ENCODE results near the gene ST3GAL5.

The ST3GAL5 gene

DNA sequence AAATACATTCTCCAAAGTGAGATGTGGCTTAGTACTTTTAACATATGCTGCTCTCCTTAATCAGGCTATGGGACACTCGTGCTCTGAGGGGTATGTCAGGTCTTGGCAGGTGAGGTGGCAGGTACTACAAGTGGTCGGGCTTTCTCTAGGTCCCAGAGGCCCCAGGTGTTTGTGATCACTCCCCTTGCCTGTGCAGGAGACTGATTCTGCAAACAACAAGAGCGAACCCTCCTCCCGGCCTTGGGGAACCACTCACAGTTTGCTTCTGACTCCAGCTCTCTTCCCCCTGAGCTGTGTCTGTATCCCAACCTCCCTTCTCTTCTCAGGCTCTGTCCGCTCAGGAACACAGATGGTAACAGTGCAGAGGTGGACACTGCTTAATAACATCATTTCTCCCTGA lies 86.9 kb downstream of the ST3GAL5 start:
- DNase-seq, result no peak

DNA sequence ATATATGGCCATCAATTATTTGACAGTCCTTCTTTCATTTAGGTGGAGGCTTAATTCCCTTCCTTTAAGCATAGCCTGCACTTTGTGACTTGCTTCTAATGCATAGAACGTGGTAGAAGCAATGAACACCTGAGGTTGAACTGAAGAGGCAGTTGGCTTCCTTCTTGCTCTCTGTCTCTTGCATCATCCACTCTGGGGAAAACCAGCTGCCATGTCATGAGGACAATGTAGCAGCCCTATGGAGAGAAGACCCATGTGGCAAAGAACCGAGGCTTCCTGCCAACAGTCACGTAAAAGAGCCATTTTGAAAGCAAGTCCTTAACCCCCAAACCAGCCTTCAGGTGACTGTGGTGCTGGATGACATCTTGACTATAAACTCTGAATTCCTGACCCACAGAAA lies 88.2 kb downstream of the ST3GAL5 start:
- DNase-seq, result no peak

DNA sequence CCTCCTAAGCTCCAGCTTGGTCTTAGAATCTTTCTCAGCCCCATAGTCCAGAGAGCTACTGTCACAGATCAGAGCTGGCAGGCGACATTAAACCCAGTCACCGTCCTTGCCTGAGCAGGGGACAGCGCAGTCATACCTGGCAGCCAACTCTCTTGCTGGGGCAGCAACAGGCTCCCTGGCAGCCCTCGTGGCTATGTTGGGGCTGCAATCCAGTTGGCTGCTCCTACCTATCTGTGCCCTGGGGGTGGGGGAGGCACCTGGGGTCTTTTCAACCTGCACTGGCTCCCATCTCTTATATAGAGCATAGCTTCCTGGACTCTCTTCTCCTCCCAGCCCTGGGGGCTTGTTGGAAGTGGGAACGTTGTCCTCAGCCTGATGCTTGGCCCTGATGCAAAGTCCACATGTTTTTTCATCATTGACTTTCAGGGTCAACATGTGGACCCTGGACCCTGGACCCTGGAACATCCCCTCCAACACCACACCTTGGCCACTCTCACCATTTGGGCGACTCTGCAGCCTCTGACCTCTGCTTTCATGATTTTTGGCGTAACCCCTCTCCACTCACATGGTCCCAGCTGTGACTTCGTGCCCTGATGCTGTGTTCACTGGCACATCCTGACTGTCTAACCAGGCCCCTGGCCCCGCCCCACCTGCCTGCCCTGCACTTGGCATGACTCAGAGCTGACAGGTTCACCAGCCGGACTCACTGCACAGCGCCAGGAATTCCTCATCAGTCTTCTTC lies 89.4 kb downstream of the ST3GAL5 start:
- DNase-seq, result peak; percentile 24

DNA sequence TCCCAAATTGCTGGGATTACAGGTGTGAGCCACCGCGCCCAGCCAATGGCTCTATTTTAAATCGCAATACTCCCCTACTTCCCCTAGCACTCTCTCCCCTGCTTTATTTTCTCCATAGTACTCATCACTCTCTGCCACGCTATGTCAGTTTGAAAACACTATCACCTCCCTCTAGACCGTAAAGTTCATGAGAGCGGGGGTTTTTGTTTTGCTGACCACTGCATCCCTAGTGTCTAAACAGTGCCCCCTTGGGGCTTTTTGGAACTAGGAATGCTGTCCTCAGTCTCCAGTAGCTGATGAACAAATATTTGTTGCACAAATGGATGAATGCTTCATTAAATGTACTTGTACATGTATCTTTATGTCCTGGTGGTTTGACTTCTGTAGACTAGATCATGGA lies 90.9 kb downstream of the ST3GAL5 start:
- DNase-seq, result peak; percentile 27

DNA sequence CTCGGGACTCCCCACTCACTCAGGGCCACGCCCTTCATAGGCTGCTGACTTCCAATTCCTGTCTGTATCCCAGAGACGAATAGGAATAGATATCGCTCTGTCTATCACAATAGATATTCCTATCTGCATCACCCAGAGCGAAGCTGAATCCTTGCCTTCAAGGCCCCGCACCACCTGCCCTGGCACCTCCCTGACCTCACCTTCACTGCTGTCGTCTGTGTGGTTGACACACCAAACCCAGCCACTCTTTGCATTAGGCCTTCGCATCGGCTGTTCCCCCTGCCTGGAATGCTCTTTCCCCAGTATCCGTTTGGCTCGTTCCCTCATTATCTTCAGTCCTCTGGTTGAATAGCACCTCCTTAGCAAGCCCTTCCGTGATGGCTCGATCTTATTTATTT lies 91.5 kb downstream of the ST3GAL5 start:
- peak; percentile 23 for DNase-seq

DNA sequence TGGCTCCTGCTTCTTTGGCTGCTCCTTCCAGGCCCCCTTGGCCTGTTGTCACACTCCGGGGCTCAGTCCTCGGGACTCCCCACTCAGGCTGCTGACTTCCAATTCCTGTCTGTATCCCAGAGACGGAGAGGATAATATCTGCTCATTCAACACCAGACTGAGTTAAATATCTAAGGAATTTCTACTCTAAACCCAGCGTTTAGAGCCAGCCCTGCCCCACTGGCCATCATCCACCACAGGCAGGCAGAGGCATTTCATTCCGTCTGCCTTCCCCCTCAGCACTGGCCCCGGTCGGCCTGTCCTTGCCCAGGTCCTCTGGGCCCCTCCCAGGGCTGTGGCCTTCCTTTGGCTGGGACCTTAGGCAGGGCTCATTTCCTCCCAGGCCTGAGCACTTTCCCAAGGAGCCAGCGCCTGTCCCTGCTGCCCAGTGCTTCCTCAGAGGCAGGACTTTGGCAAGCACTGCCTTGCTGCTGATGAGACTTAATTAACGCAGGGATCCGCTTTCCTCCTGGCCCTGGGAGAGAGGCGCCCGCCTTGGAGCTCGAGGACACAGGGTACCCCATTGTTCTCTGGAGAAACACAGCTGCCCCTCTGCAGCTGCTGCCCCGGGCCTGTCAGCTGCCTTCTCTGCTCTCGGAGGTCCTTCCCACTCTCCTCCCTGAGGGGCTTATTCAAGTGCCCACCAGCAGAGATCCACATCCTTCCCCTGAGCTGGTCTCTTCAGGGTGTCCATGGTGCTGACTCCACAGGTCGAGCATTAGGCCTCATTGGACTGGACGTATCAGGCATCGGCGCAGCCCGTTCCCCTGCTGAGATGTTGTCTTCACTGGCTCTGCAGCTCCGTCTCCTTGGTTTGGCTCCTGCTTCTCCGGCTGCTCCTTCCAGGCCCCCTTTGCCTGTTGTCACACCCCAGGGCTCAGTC lies 92.2 kb downstream of the ST3GAL5 start:
- DNase-seq, result peak; percentile 54

DNA sequence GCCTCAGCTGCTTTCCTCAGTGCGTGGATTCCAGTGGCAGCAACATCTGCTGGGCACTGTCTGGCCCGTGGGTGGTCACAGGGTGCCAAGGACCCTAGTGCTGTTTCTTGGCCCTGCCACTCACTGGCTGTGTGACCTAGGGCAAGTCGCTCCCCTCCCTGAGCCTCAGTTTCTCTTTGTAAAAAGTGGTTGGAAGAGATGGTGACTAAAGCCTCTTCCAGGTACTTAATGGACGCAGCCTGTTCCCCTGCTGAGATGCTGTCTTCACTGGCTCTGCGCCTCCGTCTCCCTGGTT lies 92.8 kb downstream of the ST3GAL5 start:
- no peak for DNase-seq

DNA sequence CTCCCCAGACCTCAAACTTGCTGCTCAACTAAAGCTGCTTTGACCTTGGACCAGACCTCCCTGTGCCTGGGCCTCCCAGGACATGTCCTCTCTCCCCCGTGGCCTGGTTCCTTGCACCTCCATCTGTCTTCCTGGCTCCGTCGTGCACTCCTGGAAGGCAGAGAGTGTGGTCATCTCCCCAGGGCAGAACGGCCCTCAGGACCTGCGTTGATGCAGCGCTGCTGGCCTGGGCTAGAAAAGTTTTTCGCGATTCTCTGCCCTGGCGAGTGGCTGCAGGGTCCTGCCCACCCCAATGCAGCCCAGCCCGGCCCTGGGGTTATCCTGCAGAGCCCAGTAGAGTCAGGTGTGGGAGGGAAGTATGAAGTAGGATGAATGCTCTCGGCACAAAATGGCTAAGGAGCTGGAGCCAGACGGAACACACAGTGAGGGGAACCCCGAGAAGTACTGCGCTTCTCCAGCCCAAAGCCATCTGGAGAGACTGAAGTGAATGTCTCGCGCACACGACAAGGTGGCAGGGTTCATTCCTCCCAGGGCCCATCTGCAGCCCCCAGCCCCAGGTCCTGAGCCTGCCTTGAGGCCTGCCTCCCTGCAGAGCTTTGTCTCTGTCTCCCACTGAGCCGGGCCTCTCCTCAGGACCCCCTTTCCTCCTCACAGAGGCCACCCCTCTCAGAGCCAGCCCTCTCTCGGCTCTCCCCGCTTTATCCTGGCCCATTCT lies 93.3 kb downstream of the ST3GAL5 start:
- DNase-seq, result peak; percentile 36

DNA sequence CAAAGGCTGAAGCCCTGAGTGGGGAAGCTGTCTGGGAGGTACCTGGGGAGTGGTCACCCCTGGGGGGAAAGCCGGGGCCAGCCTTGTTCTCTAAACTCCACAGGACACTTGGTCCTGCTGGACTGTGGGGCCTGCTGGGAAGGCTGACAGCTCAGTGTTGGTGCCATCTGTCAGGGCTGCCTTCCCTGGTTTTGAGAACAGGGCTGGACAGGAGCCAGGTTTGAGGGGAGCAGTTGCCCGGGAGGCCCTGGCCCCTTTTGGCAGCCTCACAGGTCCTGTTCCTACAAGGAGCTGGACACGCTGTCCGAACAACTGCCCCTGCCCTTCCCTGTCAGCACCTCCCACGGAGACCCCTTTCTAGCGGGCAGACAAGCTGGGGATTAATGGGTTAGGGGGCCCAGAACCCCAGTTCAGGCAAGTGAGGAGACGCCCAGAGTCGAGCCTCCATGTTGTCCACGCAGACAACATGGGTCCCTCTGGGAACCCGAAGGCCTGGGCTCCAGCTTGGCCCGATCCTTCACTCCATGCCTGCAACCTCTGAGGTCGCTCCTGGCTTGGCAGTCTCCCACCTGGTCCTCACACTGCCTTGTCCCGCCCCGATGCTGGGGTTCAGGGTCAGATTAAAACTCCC lies 94.2 kb downstream of the ST3GAL5 start:
- DNase-seq, result peak; percentile 66

DNA sequence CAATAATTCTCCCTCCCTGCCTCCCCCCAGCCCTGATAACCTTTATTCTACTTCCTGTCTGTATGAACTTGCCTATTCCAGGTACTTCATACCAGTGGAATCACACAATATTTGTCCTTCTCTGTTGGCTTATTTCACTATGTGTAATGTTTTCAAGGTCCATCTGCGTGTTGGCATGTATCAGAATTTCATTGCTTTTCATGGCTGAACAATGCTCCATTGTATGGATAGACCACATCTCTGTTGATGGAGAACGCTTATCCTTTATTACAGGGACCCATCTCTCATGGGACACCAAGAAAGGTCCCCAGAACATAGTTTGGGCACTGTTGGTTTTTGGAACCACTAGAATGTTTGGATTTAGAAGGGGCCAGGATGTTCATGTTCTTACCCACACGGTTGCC lies 94.8 kb downstream of the ST3GAL5 start:
- no peak for DNase-seq

DNA sequence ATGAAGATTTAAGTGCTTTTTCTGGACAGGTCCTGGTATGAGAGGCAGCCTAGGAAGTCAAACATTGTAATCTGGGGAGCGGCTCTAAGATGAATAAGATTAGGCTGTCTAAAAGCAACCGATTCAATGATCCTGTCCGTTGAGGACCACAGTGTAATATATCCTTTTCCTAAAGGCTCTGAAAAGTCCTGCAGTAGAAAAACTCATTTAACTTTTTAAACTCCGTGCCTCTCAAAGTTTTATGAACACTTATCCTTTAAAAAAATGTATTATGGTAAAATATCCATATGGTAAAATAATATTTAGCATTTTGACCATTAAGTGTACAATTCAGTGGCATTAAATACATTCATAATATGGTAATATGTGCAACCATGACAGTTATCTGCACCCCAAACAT lies 95.2 kb downstream of the ST3GAL5 start:
- DNase-seq, result no peak

DNA sequence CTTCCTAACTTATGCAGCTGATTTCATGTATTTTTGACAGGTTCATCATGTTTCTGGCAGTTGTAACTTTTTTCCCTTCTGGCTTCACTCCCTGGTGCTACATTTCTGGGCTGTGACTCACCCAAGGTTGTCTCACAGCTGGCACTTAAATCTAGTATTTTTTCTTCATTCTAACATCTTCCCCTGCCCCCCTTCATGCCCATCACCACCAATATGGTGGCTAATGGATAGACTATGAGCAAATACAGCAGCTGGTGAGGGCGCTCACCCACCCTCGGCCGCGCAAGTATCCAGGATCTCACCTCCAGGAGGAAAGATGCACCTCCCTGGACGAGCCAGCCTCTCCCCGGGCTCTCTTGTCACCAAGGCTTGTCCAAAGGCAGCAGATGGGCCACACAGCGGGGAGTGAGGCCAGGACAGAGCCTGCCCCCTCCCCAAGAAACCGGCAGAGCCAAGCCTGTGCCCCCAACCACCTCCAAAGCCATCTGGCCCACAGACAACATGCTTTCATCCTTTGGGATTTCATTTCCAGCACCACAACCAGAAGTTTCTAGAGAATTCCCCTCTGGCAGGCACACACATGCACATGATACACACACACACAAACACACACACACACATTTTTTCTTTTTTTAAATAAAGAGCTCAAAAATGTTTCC lies 95.9 kb downstream of the ST3GAL5 start:
- DNase-seq, result peak; percentile 45

DNA sequence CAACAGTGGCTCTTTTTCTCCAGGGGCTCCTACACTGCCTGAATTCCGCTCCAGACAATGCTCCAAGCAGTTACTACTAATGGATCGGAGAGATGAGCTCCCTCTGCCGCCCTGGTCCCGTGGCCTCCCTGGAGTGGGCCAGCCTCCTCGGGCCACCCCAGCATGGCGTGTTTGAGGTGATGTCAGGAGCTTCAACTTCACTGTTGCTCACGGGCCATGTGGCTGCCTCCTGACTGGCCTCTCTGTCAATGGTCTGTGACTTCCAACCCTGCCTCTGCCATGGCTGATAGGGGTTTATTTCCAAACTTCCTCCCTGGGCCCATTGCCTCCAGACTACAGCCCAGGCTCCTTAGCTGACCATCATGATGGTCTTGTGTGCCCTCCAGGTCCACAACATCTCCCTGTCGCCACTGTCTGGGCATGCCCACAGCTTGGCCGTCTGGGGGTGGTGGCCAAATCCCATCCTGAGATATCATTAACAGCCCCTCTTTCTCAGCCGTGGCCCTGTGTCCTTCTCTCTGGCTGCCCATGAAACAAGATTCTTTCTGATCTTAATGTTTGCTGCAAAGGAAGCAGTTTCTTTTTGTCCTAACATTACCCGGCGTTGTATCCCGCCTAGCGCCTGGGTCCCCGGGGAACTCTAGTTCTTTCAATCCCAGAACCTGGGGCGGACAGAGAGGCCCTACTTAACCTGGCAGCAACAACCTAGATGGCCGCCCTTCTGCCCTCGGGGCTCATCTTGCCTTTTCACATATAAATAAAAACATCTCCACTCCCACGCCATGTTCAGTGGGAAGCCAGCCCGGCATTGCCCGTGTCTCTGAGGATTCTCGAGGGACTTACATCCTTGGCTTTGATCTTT lies 96.9 kb downstream of the ST3GAL5 start:
- peak; percentile 30 for DNase-seq

DNA sequence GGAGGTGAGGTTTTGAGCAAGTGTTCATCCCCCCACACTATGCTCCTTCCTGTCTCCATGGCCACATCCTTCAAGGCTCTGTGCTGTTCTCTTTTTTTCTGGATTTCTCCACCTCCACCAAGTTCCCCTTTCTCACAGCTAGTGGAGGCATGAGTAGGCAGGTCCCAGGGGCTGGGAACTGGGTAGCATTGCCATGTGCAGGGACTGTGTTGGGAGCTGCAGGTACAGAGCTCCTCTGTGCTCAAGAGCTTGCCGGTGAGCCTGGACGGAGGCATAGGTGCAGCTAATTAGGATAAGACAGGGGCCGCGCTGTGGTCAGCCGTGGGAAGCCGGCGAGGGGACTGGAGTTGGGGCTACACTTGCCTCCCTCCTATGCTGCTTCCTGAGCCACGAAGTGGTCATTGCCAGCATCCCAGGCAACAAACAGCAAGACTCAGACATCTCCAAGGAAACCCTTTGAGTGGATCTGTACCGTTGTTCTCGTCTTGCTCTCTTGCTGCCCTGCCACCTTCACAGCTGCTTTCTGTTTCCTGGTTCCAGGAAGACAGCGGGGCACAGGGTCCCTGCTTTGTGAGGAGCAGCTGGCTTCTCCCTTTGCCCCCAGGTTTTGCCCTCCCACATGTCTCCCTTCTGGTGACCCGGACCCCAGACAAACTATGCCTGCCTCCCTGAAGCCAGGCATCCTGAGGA lies 98.1 kb downstream of the ST3GAL5 start:
- DNase-seq, result peak; percentile 26

DNA sequence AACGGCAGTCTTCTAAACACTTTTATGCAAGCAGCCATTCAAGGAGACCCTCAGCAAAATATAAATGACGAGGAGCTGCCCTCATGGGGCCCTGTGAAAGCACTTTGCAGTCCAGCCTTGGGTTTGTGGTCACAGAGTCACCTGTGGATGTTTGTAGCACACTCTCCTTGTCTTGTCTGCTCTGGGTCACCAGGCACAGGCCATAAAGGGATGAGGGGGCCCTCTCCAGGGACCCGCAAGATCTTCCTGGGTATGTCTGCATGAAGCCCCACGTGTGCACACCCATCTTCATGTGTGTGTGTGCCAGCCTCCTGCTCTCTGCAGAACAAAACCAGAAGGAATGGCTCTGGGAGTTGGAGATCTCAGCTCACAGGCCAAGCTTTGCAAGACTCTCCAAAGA lies 98.8 kb downstream of the ST3GAL5 start:
- DNase-seq, result no peak

DNA sequence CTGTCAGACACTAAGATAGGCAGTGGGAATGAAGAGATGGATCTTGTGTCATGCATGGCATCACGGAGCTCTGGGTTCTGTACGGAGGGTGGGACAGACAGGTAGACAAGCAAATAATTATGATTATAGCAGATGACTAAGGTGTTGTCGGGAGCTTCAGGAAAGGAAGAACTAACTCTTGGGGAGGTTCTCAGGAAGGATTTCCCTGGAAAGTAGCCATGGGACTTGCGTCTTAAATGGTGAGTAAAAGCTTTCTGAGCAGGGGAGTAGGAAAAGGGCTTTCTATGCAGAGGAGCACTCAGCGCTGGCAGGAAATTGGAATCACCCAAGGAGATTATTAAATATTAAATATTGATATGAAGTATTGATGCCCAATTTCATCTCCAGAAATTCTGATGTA lies 99.5 kb downstream of the ST3GAL5 start:
- DNase-seq, result no peak

DNA sequence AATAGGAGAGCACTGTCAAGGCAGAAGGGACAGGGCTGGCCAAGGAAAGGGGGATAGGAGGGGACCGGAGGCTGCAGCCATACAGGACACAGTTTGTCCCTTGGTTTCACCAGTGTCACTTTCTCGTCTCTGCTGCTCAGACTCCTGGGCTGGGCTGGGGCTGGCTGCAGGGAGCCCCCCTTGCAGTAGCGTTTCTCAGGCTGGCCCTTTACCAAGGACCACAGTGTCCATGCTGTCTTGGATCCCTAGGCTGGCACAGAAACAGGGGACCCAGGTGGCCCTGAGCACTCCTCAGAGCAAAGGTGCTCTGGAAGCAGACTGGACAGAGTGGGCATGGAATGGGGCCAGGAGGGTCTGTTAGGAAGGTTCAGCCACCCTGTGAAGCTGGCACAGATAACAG lies 100.2 kb downstream of the ST3GAL5 start:
- DNase-seq, result peak; percentile 19

DNA sequence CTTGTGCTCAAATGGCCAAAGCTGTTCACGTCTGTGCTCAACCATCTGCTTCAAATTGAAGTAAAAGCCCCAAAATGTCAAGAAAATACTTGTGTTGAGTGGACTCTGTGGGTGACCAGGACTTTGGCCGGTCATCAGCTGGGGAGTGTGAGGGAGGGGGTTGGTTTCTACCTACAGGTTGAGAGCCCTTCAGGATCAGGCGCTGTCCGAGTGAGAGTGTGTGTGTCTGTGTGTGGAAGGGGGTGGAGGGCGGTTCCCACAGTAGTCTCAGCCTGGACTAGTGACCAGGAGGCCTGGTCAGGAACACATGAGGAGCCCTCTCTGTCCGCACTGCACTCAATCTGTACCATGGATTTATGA lies 100.8 kb downstream of the ST3GAL5 start:
- no peak for DNase-seq

DNA sequence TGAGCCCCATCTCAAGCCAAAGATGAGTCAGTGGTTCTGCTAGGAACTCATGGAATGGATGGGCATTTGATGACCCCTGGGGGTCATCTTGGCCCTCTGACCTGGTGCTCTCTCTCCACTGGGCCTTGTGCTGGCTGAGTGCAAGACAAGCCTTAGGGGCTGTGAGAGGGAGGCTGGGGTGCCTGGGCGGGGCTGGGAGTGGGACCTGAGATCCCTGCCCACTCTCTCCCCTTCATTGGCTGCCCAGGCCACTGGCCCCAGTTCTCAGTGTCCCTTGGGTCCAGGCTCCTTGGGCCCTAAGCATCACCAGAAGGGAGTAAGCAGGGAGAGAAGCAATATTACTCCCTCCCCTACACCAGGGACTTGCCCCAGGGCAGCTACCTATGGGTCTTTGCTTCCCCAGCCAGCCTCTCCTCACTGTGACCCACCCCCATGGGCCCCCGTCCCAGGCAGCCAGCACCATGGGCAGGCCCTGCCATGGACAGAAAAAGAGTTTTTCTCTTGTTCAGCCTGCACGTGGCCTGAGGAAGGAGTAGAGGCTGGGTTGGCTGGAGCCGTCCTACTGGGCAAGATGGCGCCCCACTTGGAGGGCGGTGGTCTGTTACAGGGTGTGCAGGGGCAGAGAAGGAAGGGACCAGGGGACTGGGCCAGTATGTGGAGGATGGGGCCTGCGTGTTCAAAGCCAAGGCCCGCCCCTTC lies 101.4 kb downstream of the ST3GAL5 start:
- no peak for DNase-seq

Data from left hindlimb (tissue), 1 donor.